Keratinocyte (primary cell): ENCODE data around the gene SLC5A1. TPM values are rescaled to one million over a fixed set of nuclear protein-coding genes. Genes with fewer than 3 reads are reported as not detected.

Source experiments
- DNase-seq: peaks from one replicate; pipeline ENCODE4 v3.0.0-alpha.2; 2011; ENCODE audit warnings: low read depth, missing footprints, low spot score
- FAIRE-seq: peaks from 2 replicates; lab custom pipeline; 2011; peaks lifted over from hg19 to GRCh38; lab: Jason Lieb, UNC
- H2AFZ ChIP-seq: 2 replicates; pipeline ENCODE4 v1.6.0; 2012; ENCODE audit warnings: low read length, control low read depth, inconsistent platforms; ENCODE audit not compliant: control insufficient read depth
- H3K27ac ChIP-seq: 2 replicates; pipeline ENCODE4 v1.5.1; 2011; ENCODE audit warnings: low read length; ENCODE audit not compliant: control insufficient read depth, insufficient read depth
- H3K27me3 ChIP-seq: 3 replicates; pipeline ENCODE4 v1.6.0; 2011; ENCODE audit warnings: low read length; ENCODE audit not compliant: control insufficient read depth, insufficient read depth; ENCODE audit errors: extremely low read depth
- H3K36me3 ChIP-seq, 2 experiments: 2 replicates in 1 of 2; 3 replicates in 1 of 2; pipeline ENCODE4 v1.5.1; 2011; ENCODE audit warnings: low read length in 2 of 2, mild to moderate bottlenecking in 1 of 2; ENCODE audit not compliant: control insufficient read depth in 2 of 2, insufficient read depth in 2 of 2; ENCODE audit errors: extremely low read depth in 1 of 2
- H3K4me1 ChIP-seq: 3 replicates; pipeline ENCODE4 v1.5.1; 2011; ENCODE audit warnings: low read length; ENCODE audit not compliant: control insufficient read depth, insufficient read depth; ENCODE audit errors: extremely low read depth
- H3K4me2 ChIP-seq: 3 replicates; pipeline ENCODE4 v1.6.0; 2011; ENCODE audit warnings: low read depth, low read length; ENCODE audit not compliant: control insufficient read depth, insufficient read depth; ENCODE audit errors: extremely low read depth
- H3K4me3 ChIP-seq, 3 experiments: fragments of 200-600 bp in 1 of 3; sonication (generic) in 1 of 3; 2 replicates in 2 of 3; 3 replicates in 1 of 3; pipeline ENCODE4 v1.5.1; 2011 to 2016; ENCODE audit warnings: low read length in 3 of 3, mild to moderate bottlenecking in 3 of 3, control low read depth in 2 of 3, inconsistent platforms in 1 of 3, low read depth in 1 of 3, mixed read lengths in 1 of 3, mixed run types in 1 of 3, moderate library complexity in 1 of 3; ENCODE audit not compliant: control insufficient read depth in 2 of 3, insufficient read depth in 2 of 3; ENCODE audit errors: extremely low read depth in 1 of 3
- H3K79me2 ChIP-seq: 2 replicates; pipeline ENCODE4 v1.6.0; 2012; ENCODE audit warnings: low read length; ENCODE audit not compliant: control insufficient read depth, insufficient read depth
- H3K9ac ChIP-seq: 3 replicates; pipeline ENCODE4 v1.6.0; 2011; ENCODE audit warnings: low read length; ENCODE audit not compliant: control insufficient read depth, insufficient read depth; ENCODE audit errors: extremely low read depth
- H3K9me1 ChIP-seq: 3 replicates; pipeline ENCODE4 v1.6.0; 2011; ENCODE audit warnings: low read length; ENCODE audit not compliant: control insufficient read depth, insufficient read depth; ENCODE audit errors: extremely low read depth
- H3K9me3 ChIP-seq: 2 replicates; pipeline ENCODE4 v1.5.1; 2012; ENCODE audit warnings: low read depth, low read length; ENCODE audit not compliant: control insufficient read depth
- H4K20me1 ChIP-seq: 3 replicates; pipeline ENCODE4 v1.6.0; 2011; ENCODE audit warnings: low read length; ENCODE audit not compliant: control insufficient read depth, insufficient read depth; ENCODE audit errors: extremely low read depth
- EZH2 ChIP-seq: IDR thresholded peaks from one replicate; pipeline ENCODE4 v1.6.1; 2012; ENCODE audit warnings: inconsistent platforms, mild to moderate bottlenecking, low read length, moderate library complexity
- dilution Hi-C: fragments of 300-500 bp; cut with MboI; formaldehyde crosslinking; loops from one replicate; pipeline ENCODE4 v1.7.0; 2020; ENCODE audit warnings: low sequenced_read_pairs; ENCODE audit not compliant: extremely low pct_ligation_motif_present
- polyA plus RNA-seq, 5 experiments: library from polyadenylated mRNA; depleted of rRNA in 3 of 5; stranded (reverse) in 3 of 5; stranded (forward) in 1 of 5; unstranded in 1 of 5; fragments of >200 nt; gene quantifications; 1 replicate in 1 of 5; 2 replicates in 3 of 5; 3 replicates in 1 of 5; pipeline versions ENCODE4 v1.2.1 to v1.2.3, GENCODE V29; 2011 to 2012; ENCODE audit warnings: missing spikeins in 2 of 5, low read depth in 1 of 5, low replicate concordance in 1 of 5
- TF ChIP-seq, protein P1 (sequence below), 3 experiments: IDR thresholded peaks in 1 of 3; conservative IDR thresholded peaks in 1 of 3; optimal IDR thresholded peaks in 1 of 3; 2 replicates in 2 of 3; 3 replicates in 1 of 3; pipeline versions ENCODE3 to v1.5.1; 2011; ENCODE audit warnings: low read length in 3 of 3, mild to moderate bottlenecking in 3 of 3, moderate library complexity in 2 of 3, control low read depth in 1 of 3, inconsistent platforms in 1 of 3; ENCODE audit not compliant: insufficient read depth in 2 of 3; ENCODE audit errors: extremely low read depth in 1 of 3

The SLC5A1 gene
- polyA plus RNA-seq, 1 donor (not counting 4 experiments of a cell fraction or from before 2014, with no cell fraction given) = 2.0 TPM

DNA sequence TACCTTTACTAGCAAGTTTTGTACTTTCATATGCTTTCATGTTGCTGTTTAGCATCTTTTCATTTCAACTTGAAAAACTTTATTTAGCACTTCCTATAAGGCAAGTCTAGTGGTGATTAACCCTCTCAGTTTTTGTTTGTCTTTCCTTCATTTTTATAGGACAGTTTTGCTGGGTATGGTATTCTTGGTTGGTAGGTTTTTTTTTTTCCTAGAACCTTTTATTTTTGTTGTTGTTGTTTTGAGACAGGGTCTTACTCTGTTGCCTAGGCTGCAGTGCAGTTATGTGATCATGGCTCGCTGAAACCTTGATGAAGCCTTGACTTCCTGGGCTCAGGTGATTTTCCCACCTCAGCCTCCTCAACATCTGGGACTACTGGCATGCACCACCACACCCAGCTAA lies 29.9 kb upstream of the SLC5A1 start:
- H3K27ac ChIP-seq = no peak overlapping the region
- no peaks in the 10 kb centered on the region for H3K9me1 ChIP-seq
- no peaks in the 10 kb centered on the region for H3K4me1 ChIP-seq
- FAIRE-seq = no peak
- dilution Hi-C loops = no loop called here
- no peaks in the 10 kb centered on the region for H3K9me3 ChIP-seq
- H3K36me3 ChIP-seq = no peaks in the 10 kb centered on the region
- H3K9ac ChIP-seq = no peak overlapping the region
- TF ChIP-seq, protein P1, sequence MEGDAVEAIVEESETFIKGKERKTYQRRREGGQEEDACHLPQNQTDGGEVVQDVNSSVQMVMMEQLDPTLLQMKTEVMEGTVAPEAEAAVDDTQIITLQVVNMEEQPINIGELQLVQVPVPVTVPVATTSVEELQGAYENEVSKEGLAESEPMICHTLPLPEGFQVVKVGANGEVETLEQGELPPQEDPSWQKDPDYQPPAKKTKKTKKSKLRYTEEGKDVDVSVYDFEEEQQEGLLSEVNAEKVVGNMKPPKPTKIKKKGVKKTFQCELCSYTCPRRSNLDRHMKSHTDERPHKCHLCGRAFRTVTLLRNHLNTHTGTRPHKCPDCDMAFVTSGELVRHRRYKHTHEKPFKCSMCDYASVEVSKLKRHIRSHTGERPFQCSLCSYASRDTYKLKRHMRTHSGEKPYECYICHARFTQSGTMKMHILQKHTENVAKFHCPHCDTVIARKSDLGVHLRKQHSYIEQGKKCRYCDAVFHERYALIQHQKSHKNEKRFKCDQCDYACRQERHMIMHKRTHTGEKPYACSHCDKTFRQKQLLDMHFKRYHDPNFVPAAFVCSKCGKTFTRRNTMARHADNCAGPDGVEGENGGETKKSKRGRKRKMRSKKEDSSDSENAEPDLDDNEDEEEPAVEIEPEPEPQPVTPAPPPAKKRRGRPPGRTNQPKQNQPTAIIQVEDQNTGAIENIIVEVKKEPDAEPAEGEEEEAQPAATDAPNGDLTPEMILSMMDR (optimal IDR thresholded peaks at IDR 0.05 in 1 of 3, IDR thresholded peaks at IDR 0.05 in 1 of 3, conservative IDR thresholded peaks at IDR 0.05 in 1 of 3; ENCODE audit: extremely low read depth in 1 of 3, insufficient read depth in 2 of 3, low read length in 3 of 3) = no peak
- TF ChIP-seq EZH2 = no peak
- no peak for DNase-seq
- H3K27me3 ChIP-seq = no peaks in the 10 kb centered on the region
- H3K79me2 ChIP-seq = no peaks in the 10 kb centered on the region
- no peak overlapping the region for H2AFZ ChIP-seq
- no peaks in the 10 kb centered on the region for H4K20me1 ChIP-seq
- H3K4me2 ChIP-seq = no peak overlapping the region
- no peak overlapping the region for H3K4me3 ChIP-seq

DNA sequence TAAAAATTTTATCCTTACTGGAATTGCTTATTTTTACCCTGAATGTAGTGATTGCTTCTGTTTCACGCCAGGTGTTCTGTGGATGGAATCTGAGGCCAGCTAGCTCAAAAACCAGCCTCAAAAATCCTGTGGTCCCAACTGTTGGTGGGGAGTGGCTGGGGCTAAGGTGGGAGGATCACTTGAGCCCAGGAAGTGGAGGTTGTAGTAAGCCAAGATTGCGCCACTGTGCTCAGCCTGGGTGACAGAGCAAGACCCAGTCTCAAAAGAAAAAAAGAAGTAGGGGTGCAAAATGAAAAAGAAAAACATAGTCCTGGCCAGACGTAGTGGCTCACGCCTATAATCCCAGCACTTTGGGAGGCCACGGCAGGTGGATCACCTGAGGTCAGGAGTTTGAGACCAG lies 27.0 kb upstream of the SLC5A1 start:
- no peak for FAIRE-seq
- H3K9ac ChIP-seq = no peak overlapping the region
- dilution Hi-C loops = no loop called here
- H3K27ac ChIP-seq = no peak overlapping the region
- no peaks in the 10 kb centered on the region for H3K9me1 ChIP-seq
- H3K4me1 ChIP-seq = peaks cover 8% of the 10 kb centered on the region
- TF ChIP-seq EZH2 = no peak
- TF ChIP-seq, protein P1 (optimal IDR thresholded peaks at IDR 0.05 in 1 of 3, IDR thresholded peaks at IDR 0.05 in 1 of 3, conservative IDR thresholded peaks at IDR 0.05 in 1 of 3; ENCODE audit: extremely low read depth in 1 of 3, insufficient read depth in 2 of 3, low read length in 3 of 3) = no peak
- H3K4me3 ChIP-seq = no peak overlapping the region
- DNase-seq = no peak
- H3K4me2 ChIP-seq = no peak overlapping the region
- H3K79me2 ChIP-seq = no peaks in the 10 kb centered on the region
- H2AFZ ChIP-seq = no peak overlapping the region
- no peaks in the 10 kb centered on the region for H3K27me3 ChIP-seq
- H3K36me3 ChIP-seq = no peaks in the 10 kb centered on the region
- no peaks in the 10 kb centered on the region for H3K9me3 ChIP-seq
- no peaks in the 10 kb centered on the region for H4K20me1 ChIP-seq
